Stimulated activated CD8-positive, alpha-beta memory T cell treated with anti-CD3 and anti-CD28 coated beads, Interleukin-15, amount 100 ng/mL, for 48 hours (primary cell): ENCODE data around the gene CUX1.
A peak's percentile ranks its signal among the peaks of the same experiment; 100 is the strongest.
"Not testable (repeated sequence)": the region's sequence is repeated elsewhere in the genome, so short reads cannot be mapped to it uniquely, and the experiment has no call there.

Experiments
- DNase-seq, 2 donors: peaks; one replicate each; pipeline ENCODE4 v3.0.0-alpha.2; 2020; ENCODE audit warnings: low read depth in 2 of 2

Gene CUX1

DNA sequence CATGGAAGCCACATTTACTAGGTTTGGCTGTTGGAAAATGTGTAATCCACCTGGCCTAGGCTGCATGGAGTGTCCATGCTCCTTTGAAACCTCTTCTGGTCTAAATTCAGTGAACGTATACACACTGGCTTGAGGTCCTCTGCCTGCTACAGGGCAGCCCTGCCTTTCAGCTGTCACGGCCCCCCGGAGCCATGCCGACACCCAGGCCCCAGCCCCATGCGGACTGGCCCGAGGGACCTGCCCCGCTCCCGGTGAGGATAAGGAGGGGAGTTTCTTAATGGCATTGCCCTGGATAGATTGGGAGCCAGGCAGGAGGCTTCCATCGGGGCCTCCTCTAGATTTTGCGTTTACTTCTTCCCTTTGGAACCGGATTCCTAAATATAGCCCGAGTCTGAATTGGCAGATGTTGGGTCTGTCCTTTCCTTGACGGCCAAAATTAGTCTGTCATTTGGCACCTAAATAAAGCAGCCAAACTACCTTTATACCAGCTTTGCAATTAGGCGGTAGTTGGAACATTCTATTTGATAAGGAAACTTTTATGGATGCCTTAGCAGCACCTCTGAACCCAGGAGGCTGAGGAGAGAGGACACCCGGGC, 397.1 kb downstream of the CUX1 start:
- no peak for DNase-seq

DNA sequence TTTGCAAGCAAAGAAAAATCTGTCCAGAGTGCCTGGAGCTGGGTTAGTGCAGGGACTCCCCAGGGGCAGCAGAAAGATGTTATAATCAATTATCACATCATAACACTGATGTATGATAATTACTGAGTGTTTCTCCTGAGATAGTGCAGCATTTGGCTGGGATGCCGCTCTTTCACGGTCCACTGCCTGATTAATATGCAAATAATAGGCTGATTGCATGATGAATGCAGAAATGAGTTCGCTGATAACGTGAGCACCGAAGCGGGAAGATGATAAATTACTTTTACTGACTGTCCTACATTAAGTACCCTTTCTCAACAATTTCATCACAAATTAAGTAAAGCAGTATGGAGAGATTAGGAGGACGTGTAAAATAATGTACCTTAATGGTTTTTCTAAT, 397.8 kb downstream of the CUX1 start:
- no peak for DNase-seq

DNA sequence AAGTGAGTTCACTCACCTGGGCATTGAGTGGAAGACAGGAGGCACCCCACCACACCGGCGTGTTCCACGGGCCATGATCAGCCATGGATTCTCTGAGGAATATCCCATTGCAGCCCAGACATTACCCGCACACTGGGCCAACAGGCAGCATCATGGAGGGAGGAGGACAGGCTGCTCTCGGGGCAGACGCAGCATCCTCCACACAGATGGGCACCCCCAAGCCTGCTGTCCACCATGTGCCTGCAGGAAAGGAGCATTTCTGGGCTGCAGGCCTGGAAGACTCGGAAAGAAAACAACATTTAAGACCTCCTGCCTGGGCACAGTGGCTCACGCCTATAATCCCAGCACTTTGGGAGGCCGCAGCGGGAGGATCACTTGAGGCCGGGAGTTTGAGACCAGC, 398.3 kb downstream of the CUX1 start:
- DNase-seq = no peak

DNA sequence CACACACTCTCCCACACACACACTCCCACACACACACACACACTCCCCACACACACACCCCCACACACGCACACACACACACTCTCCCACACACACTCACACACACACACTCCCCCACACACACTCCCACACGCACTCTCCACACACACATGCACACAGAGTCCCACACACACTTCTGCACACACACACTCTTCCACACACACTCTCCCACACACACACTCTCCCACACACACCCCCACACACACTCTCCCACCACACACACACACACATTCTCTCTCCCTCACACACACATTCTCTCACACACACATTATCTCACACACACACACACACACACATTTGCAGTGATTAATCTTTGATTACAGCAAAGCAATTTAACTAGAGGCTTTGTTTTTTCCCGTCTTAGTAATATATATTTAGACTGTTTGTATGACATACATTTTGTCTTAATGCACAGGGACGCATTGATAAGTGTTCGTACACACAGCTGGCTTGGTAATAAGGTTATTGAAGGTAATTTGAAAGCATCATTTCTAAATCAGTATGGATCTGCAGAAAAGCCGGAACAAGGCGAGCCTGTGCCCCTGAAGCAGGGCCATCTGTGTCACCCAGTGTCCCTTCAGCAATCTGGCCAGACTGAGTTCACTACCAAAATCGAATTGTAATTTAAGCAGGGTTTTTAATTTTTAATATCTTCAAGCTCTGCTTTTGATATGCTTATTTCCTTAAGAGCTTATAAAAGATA, 399.3 kb downstream of the CUX1 start:
- DNase-seq = no peak

DNA sequence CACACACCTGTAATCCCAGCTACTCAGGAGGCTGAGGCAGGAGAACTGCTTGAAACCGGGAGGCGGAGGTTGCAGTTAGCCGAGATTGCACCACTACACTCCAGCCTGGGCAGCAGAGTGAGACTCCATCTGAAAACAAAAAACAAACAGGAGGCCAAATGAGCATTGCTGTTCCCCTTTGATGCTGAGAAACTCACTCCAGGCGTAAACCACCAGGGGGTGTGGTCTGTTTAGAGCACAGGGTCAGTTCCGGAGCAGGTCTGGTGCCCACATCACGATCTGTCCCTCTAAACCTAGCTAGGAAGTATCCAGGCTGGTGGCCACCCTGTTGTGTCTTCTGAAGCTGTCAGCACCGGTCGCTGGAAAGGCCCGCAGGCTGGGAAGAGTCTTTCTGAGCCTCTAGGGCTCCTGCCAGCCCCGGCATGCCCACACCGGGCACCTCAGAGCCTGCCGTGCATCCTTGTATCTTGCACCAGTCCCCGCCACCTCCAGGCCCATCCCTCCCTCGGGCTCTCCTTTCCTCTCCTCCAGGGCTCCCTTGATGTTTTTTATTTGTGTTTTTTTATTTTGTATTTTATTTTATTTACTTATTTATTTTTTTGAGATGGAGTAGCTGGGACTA, 402.9 kb downstream of the CUX1 start:
- DNase-seq = no peak

DNA sequence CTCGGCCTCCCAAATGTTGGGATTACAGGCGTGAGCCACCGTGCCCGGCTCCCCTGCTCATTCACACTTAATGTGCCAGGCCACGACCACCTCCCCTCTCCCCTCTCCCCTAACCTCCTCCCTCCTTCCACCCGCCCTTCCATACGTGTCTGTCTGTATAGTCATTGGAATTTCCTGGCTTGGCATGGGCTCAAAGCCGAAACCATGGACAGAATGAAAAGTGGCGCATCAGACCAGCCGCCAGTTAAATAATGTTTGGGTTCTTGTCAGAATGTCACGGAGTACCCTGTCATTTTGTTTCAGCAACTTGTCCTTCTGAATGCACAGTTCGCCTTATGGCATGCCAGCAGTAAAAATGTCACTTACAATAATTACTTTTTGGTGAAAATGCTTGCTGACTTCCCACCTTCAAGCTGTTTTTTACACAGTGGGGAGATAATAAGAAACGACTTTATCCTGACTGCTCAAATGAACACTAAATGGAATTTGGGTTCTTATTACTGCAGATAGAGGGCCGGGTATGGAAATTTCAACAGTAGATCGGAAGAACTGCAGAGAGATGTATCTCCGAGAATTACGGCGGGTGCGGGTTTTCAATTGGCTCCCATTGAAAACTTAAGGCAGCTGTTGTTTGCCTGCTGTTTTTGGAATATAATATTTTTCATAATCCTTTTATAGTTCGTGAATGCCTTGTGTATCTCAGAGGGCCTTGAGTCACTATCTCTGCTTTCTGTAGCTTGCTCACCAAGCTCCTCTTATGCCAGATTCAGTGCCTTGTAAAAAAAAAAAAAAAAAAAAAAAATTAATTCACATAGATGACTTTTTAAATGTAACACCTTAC, 403.8 kb downstream of the CUX1 start:
- no peak for DNase-seq

DNA sequence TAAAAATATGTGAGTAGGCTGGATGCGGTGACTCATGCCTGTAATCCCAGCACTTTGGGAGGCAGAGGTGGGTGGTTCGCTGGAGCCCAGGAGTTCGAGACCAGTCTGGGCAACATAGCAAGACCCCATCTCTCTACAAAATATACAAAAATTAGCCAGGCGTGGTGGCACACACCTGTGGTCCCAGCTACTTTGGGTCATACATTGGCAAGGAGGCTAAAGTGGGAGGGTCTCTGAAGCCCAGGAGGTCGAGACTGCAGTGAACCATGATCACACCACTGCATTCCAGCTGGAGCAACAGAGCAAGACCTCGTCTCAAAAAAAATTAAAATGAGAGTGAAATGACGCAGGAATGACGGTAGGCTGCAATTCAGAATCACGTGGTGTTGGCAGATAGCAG, 404.5 kb downstream of the CUX1 start:
- DNase-seq = no peak

DNA sequence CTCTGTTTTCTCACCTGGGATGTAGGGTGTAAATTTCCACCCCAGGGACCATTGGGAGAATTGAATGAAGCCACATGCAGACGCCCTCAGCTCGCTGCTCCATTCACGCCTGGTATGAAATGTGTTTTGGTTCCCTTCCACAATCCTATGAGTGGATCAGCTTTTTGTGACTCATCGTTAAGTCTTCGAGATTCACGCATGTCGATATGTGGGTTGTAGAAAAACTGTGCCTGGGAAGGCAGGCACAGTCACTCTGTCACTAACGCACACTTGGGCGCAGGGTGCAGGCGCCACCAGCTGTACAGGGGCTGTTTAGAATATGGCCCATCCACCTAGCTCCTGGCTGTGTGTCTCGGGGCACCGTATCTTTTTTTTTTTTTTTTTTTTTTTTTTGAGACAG, 405.0 kb downstream of the CUX1 start:
- no peak for DNase-seq

DNA sequence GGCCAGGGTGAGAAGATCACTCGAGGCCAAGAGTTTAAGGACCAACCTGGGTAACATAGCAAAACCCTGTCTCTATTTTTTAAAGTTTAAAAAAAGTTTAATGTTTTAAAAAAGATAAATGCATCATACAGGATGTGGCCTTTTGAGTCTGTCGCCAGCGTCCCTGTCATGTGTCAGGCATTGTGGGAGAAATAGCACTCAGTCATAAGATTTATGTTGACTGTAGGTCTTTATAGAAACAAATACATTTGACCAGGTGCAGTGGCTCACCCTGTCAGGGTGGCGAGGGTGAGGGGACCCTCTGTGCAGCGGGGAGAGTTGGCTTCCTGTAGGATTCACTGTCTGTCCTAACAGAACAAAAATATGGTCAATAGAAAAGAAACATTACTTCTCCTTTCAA, 405.8 kb downstream of the CUX1 start:
- no peak for DNase-seq

DNA sequence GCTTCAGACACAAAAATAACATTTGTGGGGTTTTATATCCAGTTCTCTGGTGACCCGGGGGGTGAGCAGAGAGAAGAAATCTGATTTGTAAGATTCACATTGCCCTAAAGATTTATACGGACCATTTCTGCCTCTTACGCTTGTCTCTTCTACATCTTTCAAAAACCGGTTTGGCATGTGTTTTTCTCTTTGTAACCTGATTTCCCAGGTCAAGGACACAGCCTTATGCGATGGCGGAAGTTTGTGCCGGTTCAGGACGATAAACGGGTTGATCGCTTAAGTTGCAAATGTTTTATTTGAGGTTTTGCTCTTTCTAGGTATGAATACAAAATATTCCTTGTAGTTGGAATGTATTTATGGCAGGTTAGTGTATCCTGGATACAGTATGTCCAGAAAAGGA, 407.6 kb downstream of the CUX1 start:
- DNase-seq = no peak

DNA sequence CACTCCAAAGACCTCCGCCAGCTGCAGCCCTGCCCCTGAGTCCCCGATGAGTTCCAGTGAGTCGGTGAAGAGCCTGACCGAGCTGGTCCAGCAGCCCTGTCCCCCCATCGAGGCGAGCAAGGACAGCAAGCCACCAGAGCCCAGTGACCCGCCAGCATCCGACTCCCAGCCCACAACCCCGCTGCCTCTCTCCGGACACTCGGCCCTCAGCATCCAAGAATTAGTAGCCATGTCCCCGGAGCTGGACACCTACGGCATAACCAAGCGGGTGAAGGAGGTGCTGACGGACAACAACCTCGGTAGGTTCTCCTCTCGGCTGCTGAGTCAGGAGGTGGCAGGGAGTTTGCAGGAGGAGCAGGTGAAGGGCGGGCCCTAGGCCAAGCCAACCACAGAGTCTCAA, 409.9 kb downstream of the CUX1 start:
- DNase-seq = no peak

DNA sequence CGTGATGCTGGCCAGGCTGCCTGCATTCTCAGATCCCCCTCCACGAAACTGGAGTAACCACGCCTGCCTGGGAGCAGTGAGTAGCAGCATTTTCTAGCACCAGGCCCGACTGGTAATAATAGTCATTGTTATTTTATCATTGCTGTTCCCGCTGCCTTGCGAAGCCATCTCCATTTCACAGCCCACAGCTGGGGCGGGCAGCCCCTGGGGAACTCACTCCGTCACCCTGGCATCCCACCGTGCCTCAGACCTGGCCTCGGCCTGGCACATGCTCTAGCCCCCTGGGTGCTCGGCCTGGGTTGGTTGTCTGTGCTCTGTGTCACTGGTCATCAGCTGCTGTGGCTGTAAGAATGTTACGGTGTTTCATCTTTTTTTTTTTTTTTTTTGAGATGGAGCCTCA, 411.5 kb downstream of the CUX1 start:
- DNase-seq = no peak

DNA sequence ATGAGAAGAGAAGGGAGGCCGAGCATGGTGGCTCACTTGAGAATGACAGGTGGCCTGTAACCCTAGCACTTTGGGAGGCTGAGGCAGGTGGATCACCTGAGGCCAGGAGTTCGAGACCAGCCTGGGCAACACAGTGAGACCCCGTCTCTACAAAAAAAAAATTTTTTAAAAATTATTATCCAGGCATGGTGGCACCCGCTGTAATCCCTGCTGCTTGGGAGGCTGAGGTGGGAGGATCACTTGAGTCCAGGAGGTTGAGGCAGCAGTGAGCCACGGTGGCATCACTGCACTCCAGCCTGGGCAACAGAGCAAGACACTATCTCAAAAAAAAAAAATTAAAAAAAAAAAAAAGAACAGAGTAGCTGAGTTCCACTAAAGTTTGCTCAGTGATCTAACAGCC, 412.7 kb downstream of the CUX1 start:
- not testable (repeated sequence) for DNase-seq

DNA sequence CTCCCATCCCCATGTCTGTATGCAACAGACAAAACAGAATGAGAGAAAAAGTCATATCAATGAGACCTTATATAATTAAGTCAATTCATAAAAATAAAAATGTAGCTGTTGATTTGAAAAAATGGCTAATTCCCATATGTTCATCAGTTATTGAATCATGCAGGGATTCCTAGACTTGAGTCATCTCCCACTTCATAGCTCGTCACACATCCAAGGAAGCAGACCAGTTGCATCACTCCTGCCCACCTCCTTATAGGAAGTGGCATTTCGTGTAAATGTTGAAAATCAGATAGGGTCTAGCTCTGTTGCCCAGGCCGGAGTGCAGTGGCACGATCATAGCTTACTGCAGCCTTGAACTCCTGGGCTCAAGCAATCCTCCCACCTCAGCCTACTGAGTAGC, 413.2 kb downstream of the CUX1 start:
- no peak for DNase-seq

DNA sequence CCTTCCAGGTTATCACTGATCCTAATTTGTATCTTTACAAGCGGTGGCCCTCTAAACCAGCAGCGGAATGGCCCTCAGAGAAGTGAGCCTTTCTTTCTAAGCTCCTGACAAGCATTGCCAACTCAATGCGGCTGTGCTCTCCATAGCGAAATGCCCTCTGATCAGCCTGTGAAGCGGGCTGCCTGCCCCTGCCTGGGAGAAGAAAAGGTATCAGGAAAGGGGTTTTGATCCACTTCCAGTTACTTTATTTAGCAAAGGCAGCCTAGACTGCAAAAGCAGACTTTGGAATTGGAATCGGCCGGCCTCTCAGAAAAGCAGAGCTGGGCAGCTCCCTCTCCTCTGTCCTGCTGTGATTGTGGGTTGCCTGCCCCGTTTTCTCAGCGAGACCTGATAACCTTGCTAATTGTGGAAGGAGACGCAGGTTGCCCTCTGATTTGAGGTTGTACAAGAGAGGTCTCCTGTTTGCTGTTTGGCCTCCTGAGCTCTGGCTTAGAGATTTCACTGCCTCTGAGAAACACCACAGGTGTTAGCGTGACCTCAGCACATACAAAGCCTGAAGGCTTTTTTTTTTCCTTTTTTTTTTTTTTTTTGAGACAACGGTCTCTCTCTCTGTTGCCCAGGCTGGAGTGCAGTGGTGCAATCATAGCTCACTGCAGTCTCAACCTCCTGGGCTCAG, 415.3 kb downstream of the CUX1 start:
- DNase-seq = no peak

DNA sequence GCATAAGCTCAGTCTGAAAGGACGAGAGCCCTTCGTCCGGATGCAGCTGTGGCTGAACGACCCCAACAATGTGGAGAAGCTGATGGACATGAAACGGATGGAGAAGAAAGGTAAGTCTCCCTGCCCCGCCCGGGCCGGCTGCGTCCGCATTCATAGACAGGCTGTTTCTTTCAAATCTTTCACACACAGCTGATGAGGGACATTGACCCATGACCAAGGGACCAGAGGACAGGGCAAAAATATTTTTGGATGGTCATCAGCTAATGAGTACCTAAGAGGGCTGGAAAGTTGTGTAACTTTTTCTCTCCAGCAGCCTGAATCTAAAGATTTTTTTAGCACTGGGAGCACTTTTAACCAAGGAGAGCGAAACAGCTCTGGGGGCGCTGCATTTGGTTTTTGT, 416.7 kb downstream of the CUX1 start:
- no peak for DNase-seq

DNA sequence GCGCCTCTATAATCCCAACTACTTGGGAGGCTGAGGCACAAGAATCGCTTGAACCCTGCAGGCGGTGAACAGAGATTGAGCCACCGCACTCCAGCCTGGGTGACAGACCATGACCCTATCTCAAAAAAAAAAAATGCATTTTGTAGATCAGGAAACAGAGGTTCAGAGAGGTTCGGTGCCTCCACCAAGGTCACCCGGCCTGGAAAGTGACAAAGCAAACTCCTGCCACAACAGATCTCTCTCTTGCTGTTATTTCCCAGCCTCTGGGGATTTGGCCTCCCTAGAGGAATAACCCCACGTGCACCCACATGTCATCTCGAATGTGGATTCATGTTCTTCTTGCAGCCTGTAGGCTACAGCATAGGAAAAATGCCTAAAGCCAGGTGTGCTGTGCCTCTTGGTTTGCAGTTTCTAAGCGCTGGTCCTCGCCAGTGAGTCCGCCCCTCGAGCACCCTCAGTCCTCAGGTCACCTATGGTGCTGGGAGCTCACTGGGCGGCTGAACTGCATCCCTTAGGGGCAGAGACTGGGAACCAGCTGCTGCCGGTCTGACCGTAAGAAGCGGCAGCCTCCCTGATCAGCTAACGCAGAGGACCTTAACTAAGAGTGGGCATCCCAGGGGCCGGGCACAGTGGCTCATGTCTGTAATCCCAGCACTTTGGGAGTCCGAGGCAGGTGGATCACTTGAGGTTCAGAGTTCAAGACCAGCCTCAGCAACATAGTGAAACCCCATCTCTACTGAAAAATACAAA, 417.6 kb downstream of the CUX1 start:
- DNase-seq = no peak

DNA sequence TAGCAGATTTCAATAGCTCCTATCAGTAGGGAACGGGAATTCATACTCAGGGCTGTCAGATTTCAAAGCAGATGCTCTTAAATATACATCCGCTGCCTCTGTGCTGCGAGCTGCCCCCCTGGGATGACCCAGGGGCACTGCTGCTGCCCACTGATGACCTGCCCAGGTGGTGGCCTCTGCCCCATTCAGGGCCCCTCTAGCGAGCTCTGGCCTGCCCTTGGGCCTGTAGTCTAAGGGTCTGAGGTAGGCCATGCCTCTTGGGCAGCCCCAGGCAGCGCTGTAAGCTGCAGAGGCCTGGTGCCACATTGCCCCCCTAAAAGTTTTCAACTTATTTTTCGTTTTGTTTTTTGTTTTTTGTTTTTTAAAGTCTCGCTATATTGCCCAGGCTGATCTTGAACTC, 418.7 kb downstream of the CUX1 start:
- DNase-seq = no peak

DNA sequence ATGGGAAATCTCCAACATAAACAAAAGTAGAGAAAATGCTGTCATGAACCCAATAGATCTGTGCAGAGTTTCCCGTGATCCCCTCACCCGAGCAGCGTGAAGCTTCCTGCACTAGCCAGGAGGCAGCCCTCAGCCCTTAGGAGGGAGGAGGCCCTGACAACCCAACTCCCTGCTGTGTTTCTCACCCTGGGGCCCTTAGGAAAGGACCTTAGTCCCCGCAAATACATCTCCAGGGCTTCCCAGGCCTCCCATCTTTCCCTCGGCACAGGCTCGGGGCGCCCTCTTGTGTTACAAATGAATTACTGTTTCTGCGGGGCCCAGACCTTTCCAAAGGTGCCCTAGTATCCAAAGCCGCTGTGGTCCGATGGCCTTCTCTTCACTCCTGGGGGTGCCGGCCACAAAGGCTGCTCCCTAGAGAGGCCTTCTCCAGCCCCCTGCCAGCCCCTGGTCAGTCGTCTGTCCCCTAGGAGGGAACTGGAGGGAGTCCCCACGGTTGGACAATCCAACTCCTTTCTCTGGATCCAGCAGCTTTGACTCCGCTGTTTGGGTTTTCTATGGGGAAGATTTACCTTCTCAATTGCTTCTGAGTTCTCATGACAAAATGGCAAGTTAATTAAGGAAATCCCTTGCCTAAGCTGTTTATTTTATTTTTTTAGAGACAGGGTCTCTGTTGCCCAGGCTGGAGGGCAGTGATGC, 419.3 kb downstream of the CUX1 start:
- peak in 1 of 2 donors; percentile 4 for DNase-seq

DNA sequence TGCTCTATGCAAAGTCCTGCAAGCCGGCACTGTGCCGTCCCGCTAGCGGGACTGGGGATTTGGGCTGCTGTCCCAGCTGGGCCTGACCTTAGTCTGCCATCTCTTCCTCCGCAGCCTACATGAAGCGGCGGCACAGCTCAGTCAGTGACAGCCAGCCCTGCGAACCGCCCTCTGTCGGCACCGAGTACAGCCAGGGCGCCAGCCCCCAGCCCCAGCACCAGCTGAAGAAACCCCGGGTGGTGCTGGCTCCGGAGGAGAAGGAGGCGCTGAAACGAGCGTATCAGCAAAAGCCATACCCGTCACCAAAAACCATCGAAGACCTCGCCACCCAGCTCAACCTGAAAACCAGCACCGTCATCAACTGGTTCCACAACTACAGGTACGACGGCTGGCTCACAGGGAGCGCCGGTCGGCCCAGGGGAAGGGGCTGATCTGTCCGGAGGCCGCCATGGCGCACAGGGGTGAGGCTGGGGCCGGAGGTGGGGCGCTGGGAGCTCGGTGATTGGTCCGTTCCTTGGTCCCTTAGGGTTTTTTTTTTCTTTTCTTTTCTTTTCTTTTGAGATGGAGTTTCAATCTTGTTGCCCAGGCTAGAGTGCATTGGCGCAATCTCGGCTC, 421.9 kb downstream of the CUX1 start:
- DNase-seq = no peak
